Activated gamma-delta T cell (primary cell): ENCODE results near the gene RPH3AL.
"Not testable (repeated sequence)": the region's sequence is repeated elsewhere in the genome, so short reads cannot be mapped to it uniquely, and the experiment has no call there.

Source experiments
- DNase-seq: peaks from one replicate; lab custom pipeline; 2025; lab: John Stamatoyannopoulos, UW

The RPH3AL gene

DNA sequence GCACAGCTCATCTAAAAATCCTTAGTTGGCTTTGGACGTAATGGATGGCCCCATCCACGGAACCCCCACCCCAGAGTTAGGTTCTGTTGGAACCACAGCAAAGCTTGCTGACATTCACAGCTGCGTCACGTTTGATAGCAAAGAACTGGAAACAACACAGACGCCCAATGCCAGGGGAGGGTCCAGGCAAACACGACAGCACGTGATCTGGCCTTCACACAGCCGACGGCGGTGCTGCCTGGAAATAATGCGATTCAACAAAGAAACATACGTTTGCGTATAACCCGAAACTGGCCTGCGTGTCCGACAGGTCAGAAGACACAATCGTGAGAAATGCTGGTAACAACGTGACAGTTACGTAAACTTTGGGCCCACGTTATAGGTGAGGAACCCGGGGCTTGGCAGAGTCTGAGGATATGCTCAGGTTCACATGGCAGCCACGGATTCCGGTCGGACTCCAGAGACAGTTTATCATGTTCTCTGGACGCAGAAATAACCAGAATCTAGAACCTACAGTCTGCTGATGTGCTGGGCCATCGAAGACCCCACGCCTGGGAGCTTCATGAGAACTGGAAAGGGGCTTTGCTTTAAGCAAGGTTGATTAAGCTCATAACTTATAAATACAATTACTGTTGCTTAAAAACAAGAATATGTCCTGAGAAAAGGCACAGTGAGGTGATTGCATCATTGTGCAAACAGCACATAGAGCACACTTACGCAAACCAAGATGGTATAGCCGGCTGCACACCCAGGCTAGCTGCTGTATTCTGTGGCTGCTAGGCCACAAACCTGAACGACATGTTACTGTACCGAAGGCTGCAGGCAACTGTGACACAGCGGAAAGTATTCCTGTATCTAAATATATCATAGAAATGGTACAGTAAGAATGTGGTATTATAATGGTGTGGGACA is 70.4 kb downstream of the RPH3AL start:
- DNase-seq: no peak

DNA sequence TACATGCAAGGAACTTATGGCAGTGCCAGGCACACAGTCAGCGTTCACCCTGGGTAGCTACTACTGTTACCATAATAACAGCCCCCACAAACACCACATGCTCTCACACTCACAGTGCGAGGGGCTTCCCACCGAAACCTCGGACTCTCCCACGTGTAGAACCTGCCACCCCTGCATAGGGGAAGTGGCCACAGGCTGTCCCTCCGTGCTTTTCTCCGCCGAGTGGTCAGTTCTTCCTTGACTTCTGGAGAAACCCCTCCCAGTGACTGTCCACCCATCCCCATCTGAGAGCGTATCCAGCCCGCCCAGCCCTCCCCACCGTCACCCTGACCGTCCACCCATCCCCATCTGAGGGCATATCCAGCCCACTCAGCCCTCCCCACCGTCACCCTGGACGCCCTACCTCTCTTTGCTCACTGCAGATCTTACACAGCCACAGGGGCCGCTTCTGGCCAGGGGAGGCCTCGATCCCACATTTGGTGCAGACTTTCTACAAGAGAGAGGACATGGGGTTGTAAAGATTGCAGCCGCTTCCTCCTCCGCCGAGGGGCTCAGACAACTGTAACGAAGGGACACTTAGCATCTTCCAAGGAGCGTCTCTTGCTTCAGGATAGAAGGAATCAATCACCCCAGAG is 71.1 kb downstream of the RPH3AL start:
- DNase-seq: no peak

DNA sequence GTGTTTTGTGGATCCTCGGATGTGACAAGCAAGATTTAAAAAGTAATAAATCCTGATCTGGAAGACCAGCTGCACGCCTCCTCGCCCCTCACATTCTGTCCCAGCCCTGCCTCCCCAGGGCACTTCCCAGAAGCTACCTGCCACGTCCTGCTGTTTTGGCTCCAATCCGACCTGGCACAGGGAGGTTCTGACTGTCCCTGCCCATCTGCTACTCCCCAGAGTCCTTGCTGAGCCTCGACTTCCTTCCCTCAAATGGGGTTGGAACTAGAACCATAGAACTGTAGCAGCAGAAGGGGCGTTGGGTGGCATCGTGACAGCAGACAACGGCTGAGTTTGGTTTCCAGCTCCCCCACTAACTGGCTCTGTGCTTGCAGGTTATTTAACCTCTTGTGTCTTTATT is 71.7 kb downstream of the RPH3AL start:
- no peak for DNase-seq

DNA sequence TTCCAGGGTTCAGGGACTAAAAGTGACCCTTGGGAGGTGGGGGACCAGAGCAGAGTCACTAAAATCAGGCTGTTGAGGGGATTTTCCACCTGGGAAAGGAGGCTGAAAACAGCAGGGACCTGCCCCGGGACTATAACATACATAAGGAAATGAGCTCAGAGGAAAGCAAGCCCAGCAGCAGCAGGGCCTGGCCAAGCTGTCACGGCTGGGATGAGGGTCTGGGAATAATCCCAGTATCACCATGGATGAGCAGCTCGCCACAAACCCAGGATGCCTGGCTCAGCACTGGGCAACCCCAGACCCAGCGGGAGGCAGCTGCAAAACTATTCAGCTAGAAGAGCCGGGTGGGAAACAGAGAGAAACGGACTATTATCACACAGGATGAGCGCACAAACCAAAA is 72.4 kb downstream of the RPH3AL start:
- no peak for DNase-seq

DNA sequence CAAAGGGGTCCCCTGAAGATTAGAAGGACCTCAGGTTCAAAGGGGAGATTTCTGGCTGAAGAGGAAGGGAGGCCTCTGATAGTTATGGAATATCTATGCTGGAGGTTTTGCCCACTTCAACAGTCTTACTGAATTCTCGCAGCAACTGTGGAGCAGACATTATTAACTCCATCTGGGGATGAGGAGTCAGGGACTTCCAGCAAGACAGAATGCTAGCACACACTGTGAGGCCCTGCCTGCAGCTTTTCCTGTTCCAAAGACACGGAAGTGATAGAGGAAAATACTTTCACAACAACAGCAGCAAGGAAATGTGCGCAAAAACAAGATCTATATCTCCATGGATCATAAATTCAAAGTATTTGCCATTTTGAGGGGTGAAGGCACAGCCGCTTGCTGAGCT is 72.8 kb downstream of the RPH3AL start:
- DNase-seq: no peak

DNA sequence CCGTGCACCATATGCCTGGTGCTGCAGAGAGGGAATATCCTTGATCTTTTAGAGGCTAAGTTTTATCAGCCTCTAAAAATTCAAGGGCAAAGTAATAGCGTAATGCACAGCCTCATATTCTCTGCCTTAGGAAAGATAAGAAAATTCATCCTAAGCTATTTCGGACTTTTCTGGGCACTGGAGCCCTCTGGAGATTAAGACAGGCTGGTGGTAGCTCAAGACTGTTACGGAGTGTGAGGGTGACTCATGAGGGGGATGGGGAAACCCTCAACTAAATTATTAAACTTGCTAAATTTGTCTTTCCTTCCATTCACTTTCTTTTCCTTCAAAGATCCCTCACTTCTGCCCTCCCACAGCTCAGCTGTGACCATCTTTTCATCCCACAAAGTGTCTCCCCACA is 73.3 kb downstream of the RPH3AL start:
- DNase-seq: no peak

DNA sequence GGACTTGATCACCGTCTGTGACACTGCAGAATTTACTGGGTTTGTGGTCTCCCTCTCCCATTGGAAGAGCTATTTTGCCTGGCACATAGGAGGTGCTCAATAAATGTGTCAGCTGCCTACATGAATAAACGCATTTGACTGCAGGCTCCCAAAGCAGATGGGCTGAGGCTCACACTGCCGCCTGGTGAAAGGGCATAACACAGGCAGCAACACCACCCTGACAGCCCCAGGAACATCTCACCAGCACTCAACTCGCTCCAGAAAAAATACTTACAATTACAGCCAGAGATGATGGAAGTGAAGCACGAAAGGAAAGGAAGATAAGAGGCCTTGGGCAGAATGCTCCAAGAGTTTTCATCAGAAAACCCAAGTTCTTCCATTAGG is 73.9 kb downstream of the RPH3AL start:
- DNase-seq: no peak

DNA sequence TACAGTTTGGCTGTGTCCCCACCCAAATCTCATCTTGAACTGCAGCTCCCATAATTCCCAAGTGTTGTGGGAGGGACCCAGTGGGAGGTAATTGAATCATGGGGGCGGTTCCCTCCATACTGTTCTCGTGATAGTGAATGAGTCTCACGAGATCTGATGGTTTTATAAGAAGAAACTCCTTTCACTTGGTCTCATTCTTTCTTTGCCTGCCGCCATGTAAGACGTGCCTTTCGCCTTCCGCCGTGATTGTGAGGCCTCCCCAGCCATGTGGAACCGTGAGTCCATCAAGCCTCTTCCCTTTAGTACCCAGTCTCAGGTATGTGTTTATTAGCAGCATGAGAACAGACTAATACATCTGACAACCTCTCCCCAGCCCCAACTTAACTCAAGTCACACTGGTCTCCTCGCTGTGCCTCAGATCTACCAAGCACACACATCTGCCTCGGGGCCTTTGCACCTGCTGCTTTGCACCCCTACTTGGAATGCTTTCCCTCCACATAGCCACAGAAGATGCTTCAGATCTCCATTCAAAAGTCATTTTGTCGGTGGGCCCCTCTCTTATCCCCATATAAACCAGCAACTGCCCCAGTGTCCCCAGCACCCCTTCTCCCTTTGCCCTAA is 74.4 kb downstream of the RPH3AL start:
- DNase-seq: no peak

DNA sequence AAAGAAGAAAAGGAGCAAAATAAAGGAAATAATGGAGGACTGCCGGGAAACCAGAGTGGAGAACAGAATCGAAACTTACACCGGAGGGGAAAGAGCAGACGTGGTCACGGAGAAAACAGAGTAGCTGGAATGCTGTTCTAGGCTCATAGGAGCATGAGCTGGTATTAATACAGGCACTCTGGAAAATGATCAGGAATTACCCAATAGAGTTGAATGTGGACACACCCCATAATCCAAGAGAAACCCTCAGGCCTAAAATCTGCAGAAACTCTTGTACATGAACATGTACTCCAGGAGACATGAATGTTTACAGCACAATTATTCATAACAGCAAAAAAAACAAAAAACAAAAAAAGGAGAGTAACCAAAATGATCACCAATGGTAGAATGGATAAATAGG is 77.7 kb downstream of the RPH3AL start:
- no peak for DNase-seq

DNA sequence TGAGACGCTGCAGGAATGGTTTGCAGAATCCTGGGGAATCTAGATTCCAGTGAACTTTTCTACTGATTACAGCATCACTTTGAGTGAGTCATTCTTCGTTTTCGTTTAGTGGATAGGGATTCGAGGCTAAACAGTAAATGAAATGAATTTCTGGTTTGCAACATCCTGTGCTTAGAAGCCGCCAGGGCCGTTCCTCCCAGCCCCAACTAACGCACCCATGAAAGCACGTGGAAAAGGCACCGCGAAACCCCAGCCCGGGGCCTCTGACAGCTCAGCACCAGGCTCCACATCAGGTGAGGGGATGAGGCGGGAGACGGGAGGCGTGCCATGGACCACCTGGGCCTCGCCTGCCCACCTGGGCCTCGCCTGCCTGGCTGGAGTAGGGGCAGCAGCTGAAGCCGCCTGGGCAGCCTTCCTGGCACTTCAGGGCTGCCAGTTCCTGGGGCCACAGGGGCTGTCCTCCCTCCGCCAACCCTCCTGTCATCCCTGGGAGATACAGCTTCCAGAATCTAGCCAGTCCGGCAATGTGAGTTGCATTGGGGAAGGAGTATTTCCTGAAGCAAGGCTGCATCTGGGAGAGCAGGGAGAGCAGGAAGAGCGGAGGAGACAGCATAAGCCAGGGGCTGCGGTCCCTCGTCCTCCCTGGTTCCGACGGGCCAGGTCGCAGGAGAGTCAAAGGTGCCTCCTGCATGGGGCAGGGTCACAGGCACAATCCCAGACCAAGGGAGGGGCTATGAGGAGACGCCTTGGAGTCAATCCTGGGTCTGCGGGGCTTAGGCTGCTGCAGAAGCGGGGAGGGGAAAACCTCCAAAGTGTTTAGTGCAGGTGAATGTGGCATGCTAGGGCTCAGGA is 78.4 kb downstream of the RPH3AL start:
- no peak for DNase-seq

DNA sequence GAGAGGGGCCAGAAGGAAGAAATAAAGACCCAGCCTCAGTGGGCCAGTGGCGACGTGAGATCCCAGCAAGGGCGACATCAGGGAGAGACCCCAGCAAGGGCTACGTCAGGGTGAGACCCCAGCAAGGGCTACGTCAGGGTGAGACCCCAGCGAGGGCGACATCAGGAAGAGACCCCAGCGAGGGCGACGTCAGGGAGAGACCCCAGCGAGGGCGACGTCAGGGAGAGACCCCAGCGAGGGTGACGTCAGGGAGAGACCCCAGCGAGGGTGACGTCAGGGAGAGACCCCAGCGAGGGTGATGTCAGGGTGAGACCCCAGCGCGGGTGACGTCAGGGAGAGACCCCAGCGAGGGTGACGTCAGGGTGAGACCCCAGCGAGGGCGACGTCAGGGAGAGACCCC is 79.8 kb downstream of the RPH3AL start:
- not testable (repeated sequence) for DNase-seq

DNA sequence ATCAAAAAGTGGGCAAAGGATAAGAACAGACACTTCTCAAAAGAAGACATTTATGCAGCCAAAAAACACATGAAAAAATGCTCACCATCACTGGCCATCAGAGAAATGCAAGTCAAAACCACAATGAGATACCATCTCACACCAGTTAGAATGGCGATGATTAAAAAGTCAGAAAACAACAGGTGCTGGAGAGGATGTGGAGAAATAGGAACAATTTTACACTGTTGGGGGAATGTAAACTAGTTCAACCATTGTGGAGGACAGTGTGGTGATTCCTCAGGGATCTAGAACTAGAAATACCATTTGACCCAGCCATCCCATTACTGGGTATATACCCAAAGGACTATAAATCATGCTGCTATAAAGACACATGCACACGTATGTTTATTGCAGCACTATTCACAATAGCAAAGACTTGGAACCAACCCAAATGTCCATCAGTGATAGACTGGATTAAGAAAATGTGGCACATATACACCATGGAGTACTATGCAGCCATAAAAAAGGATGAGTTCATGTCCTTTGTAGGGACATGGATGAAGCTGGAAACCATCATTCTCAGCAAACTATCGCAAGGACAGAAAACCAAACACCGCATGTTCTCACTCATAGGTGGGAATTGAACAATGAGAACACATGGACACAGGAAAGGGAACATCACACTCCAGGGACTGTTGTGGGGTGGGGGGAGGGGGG is 80.5 kb downstream of the RPH3AL start:
- not testable (repeated sequence) for DNase-seq

DNA sequence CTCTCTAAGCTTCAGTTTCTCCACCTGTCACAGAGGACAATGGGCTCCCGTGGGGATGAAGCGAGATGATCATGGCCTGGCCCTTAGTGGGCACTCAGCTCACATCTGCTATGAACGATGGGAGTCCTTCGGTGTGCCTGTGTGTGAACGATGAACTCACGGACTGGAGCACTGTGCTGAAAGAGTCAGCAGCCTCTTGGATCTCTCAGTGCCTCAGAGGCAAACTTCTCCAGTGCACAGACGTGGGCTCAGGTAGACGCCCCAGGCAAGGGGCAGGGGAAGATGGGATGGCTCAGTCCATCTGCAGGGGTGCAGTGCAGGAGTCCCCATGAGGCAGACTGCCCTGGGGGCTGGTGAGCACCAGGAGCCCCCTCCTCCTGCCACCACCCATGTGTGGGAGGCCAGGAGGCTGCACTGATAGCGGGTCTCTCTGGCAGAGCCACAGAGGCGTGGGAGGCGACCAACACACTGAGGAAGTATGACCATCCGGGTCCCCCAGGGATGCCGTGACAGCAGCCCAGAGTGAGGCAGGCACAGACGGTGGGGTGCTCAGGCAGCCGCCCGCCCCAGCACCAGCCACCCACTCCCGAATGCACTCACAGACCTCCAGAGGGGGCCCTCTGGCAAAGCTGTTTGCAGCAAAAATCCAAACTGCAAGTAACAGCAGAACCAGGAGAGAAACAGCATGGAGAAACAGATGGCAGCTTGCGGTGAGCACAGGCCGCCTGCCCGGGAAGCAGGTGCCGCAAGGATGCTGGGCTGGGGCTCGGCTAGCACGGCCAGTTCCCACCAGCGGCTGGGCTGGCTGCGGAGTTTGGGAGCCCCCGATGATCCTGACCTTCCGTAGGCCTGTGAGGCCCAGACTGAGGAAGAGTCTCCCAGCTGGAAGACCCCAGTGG is 82.7 kb downstream of the RPH3AL start:
- DNase-seq: no peak

DNA sequence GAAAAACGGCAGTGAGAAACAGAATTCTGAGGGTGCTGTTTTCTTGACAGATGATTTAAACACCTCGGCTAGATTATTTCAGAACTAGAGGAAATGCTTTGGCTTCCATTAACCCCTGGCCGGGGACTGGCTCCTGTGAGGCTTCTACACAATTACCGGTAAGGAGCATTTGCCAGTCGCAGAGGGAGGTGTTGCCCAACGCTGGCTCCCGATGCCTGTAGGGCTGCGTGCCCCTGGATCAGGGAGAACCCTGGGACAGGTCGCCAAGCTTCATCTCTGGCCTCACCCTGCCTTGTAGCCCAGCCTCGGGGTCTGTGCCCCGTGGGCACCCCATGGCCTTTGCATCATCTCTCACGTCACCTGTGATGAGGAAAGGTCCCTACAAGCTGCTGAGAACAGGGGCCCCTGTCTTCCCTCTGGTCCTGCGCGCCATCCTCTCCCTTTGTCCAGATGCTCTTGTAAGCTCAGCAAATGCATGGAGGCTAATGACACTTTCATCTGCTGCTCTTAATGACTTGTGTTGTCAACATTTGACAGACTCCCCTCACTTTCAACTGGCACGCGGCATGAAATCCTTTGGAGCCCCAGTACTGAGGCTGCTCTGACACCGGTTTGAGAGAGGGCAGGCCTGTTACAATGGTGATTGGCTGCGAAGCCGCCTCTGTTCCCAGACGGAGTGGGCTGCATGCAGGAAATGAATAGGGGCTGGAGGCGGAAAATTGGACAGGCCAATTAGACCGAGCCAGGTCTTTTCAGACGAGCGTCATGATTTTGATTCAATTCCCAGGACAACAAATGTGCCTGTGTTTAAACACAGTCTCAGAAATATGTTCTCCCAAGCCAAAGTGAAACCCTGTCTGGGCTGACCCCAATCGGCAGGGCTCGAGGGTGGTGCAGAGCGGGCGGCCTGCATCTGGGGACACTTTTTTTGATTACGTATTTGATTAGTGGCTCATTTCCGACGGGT is 85.6 kb downstream of the RPH3AL start:
- no peak for DNase-seq

DNA sequence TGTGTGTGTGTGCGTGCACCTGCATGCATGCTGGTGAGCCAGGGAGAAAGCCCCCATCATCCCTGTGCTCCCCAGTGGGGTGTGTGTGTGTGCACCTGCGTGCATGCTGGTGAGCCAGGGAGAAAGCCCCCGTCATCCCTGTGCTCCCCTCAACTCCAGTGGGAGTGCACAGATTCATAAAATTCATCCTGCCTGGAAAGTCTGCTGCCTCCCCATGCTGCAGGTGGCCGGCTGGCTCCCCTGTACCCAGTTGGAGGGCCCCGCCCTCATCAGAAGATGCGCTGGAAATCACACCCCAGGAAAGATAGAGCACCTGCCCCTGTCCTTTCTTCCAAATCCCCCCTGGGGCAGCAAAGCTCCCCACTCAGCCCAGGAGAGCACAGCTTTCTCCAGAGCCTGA is 86.4 kb downstream of the RPH3AL start:
- DNase-seq: no peak

DNA sequence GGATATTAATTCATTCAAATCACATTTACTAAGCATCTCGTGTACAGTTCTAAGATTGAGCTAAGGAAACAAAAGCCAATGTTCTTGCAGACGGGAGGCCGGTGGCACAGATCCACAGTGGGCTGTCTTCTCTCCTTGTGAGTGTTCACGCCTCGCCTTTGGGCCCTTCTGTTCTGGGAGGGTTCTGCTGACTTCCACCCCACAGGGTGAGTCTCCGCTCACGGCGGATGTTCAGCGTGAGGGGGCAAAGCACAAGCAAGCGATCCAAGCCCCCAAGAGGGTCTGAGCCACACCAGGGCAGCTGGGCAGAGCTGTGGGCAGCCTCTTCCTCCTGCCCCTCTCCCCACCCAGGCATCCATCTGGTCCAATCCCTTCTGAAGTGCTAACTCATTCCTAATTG is 86.9 kb downstream of the RPH3AL start:
- DNase-seq: no peak

DNA sequence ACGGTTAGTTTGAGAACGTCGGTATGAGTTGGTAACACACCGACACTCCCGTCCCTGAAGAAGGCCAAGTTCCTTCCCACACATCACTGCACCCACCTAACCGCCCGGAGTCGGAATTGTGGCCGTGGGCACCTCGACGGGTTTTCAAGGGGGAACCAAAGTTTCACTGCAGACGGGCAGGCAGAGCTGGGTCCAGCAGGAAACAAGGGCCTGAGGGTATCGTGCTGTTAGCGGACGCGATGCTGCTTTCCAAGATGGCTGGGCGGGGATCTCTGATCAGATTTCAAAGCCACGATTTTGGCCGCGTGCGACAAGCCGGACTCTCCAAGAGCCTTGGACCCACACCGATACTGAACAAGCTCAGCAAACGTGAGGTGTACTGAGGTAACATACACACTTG is 88.8 kb downstream of the RPH3AL start:
- no peak for DNase-seq

DNA sequence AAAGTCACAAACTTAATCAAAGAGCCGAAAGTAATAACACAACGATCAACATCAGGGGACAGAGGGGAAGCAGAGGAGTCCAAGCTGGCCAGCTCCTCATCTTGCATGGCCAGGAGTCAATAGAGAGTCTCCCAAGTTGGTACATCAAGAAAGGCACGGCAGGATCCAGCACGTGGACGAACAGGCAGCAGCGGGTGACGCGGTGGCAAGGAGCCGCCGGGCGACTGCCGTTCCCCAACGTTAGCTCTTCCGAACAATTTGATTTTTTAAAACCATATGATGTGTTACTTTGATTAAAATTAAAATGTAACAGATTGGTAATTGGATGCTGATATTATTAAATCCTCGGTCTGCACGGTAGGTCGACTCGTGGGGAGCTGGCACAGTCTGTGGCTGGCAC is 89.3 kb downstream of the RPH3AL start:
- DNase-seq: no peak

DNA sequence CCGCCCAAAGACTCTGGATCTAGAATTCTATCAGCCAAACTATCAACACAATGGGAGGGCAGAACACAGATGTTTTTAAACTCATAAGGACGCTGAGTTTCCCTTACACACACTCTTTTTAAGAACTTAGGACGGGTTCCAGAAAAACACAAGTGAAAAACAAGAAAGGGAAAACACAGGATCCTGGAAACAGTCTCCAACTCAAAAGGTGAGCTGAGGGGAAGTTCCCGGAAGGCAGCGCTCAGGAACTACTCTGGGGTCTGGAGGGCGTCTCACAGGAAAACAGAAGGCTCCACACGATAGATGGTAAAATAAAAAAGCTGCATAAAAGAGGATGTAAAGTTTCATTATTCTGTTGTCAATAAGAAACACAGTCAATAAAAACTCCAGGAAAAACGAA is 91.0 kb downstream of the RPH3AL start:
- DNase-seq: no peak
